ENCODE data around the gene CBLB.

CBLB gene

GRCh38 chr3:105639131-105639530 is 229.7 kb downstream of the CBLB start:
- no peak overlapping the region for H3K4me3 ChIP-seq (replicated peaks; ENCODE audit: low read depth, low read length)
- TF ChIP-seq CTCF (IDR thresholded peaks at IDR 0.05; ENCODE audit: low read depth, low read length, missing control alignments), result no peak
- no peak for DNase-seq (ENCODE audit: extremely low read depth, low read depth)

- DNase-seq (ENCODE audit: extremely low read depth, low read depth), result no peak
- H3K4me3 ChIP-seq (replicated peaks; ENCODE audit: low read depth, low read length), result no peak overlapping the region
- TF ChIP-seq CTCF (IDR thresholded peaks at IDR 0.05; ENCODE audit: low read depth, low read length, missing control alignments), result no peak
These were observed 234.1 kb downstream of the CBLB start for GRCh38 chr3:105634708-105635107.

GRCh38 chr3:105629718-105630117 is 239.1 kb downstream of the CBLB start:
- H3K4me3 ChIP-seq (replicated peaks; ENCODE audit: low read depth, low read length), result no peak overlapping the region
- no peak for DNase-seq (ENCODE audit: extremely low read depth, low read depth)
- no peak for TF ChIP-seq CTCF (IDR thresholded peaks at IDR 0.05; ENCODE audit: low read depth, low read length, missing control alignments)

GRCh38 chr3:105626739-105627138 is 242.1 kb downstream of the CBLB start:
- no peak for DNase-seq (ENCODE audit: extremely low read depth, low read depth)
- TF ChIP-seq CTCF (IDR thresholded peaks at IDR 0.05; ENCODE audit: low read depth, low read length, missing control alignments), result no peak
- no peak overlapping the region for H3K4me3 ChIP-seq (replicated peaks; ENCODE audit: low read depth, low read length)

- DNase-seq (ENCODE audit: extremely low read depth, low read depth), result no peak
- TF ChIP-seq CTCF (IDR thresholded peaks at IDR 0.05; ENCODE audit: low read depth, low read length, missing control alignments), result no peak
- no peak overlapping the region for H3K4me3 ChIP-seq (replicated peaks; ENCODE audit: low read depth, low read length)
These were observed 246.6 kb downstream of the CBLB start for GRCh38 chr3:105622169-105622568.

- H3K4me3 ChIP-seq (replicated peaks; ENCODE audit: low read depth, low read length), result no peak overlapping the region
- no peak for TF ChIP-seq CTCF (IDR thresholded peaks at IDR 0.05; ENCODE audit: low read depth, low read length, missing control alignments)
- DNase-seq (ENCODE audit: extremely low read depth, low read depth), result no peak
These were observed 248.6 kb downstream of the CBLB start for GRCh38 chr3:105620236-105620635.

- no peak for DNase-seq (ENCODE audit: extremely low read depth, low read depth)
- TF ChIP-seq CTCF (IDR thresholded peaks at IDR 0.05; ENCODE audit: low read depth, low read length, missing control alignments), result no peak
- no peak overlapping the region for H3K4me3 ChIP-seq (replicated peaks; ENCODE audit: low read depth, low read length)
These were observed 249.2 kb downstream of the CBLB start for GRCh38 chr3:105619651-105620050.
